Left renal pelvis (tissue), 4 donors: ENCODE results near the gene CUBN. TPM values are rescaled to one million over a fixed set of nuclear protein-coding genes. Genes with fewer than 3 reads are reported as not detected.
A peak's percentile ranks its signal among the peaks of the same experiment; 100 is the strongest.

ENCODE experiments used
- DNase-seq, 4 donors: peaks; one replicate each; pipeline ENCODE4 v3.0.0-alpha.2; 2013; ENCODE audit warnings: low read depth in 4 of 4, low spot score in 3 of 4
- polyA plus RNA-seq, 4 donors: library from polyadenylated mRNA; unstranded; fragments of 120-200 nt; gene quantifications; one replicate each; pipeline ENCODE4 v1.2.1, GENCODE V29; 2013; ENCODE audit not compliant: insufficient read length in 4 of 4

The CUBN gene
- polyA plus RNA-seq, 4 donors: 5.0 to 248 (median 135) TPM

DNA sequence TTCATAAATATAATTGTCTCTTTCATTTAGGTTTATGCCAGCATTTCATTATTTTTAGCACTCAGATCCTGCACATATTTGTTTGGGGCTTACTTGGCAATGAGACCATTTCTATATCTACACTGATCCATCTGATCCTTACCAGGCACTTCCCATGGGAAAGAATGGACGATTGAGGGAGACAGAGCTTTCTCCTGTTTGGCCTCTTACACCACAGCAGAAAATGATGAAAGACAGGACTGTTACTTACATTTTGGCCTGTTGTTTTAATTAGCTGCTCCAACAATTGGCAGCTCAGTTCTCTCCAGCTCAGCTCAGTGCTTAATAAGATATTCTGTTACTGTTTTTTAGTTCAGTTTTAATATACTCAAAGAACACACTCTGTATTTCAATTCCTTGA, 234.8 kb downstream of the CUBN start:
- no peak for DNase-seq

DNA sequence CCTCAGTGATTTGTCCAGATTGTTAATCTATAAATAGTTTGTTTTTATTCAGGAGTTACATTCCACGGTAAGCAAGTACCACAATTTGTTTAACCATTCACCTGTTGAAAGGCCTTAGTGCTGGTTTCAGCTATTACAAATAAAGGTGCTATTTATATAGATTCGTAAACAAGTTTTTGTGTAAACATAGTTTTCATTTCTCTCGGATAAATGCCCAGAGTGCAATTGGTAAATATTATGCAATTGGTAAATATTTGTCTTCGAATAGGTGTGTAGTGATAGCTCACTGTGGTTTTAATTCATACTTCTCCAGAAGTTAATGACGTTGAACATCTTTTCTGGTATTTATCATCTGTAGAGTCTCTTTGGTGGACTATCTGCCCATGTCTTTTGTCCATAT, 235.9 kb downstream of the CUBN start:
- no peak for DNase-seq

DNA sequence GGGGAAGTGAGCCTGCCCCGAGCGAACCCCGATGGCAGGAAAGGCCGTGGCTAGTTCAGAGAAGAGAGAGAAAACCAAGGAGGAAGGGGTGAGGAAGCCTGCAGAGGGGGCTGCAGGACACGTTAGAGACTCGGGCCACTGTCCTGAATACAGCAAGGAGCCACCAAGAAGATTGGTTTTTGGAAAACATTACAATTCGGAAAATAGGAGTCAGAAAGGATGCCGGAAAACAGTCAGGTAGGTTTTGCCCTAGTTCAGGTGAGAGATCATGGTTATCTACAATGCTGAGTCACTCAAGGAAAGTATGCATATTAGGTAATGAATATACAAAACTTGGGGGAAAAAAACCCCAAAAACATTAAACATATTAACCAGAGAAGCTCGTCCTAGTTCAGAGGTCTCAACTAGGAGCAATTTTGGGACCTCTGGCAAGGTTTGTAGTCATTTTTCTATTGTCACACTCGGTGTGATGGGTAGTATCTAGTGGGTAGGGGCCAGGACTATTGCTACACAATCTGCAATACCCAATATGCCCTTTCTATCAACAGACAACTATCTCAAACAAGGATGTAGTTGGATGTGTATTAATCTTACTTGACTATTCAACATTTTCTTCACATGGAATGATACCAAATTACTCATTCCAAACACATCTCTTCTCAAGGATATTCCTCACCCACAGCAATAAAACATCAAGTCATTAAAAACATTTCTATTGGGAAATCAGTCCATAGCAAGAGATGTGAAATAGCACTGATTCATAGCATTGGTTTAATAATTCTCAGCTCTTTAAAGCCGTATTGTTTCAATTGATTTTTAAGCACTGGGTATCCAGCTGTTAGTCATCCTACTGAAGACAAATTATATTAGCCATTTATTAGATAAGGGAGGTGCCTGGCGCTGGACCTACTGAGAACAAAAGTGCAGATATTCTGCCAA, 238.0 kb downstream of the CUBN start:
- DNase-seq: peak in 2 of 4 donors; percentile 16 to 22

DNA sequence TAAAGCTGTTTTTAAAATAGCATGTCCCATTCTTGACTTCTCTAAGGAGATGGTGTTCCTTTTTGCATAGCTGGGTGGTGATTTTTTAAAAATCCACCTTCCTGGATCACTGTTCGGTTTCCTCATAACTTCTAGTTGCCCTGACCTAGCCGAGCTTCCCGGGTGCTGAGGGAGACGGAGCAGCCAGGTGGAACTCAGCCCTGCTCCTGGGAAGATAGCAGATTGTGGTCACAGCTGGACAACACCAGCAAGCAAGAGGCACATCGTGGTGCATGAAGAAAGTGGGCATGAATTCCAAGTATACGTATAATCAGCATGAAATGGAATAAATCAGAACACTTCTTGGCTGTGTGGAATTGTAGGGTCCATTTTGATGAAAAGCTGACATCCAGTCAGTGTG, 238.9 kb downstream of the CUBN start:
- no peak for DNase-seq

DNA sequence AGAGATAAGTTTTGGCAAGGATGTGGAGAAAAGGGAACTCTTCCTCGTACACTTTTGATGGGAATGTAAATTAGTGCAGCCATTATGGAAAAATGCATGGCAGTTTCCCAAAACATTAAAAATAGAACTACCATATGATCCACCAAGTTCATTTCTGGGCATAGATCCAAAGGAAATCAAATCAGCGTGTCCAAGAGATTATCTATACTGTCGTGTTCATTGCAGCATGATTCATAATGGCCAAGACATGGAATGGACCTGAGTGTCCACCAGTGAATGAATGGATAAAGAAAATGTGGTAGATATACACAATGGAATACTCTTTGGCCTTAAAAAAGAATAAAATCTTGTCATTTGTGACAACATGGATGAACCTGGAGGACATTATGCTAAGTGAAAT, 242.0 kb downstream of the CUBN start:
- no peak for DNase-seq

DNA sequence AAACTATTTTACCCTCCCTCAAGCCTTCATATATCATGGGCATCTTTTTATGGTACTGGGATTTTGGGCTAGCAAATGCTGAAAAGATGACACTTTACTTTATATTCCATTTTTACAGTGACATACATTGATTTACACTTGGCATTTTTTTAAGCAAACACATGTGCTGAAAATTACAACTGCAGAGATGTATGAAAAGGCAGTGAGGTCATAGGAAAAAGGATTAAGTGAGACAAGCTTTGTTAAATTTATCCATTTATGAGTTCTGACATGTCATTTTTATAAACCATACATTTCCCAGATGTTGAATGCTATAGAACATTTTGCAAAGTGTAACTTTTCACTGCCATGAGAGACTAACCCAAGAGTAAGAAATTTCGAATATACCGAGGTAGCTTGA, 243.6 kb downstream of the CUBN start:
- no peak for DNase-seq

DNA sequence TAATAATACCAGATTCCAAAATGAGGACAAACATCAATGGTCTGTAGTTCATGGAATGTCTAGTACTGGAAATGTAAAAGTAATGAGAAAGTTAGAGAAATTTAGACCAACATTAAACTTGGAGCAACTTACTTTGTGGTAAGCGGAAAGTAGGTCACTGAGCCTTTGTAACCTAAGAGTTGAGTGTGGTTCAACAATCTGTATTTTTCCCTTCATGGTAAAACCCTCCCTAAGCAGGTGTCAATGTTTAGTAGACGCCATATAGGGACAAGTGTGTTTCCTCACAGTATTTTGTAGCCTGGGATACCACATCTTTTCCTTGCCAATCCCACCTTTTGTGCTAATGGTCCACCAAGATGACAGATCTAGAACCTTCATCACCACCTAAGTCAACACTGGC, 245.1 kb downstream of the CUBN start:
- DNase-seq: no peak

DNA sequence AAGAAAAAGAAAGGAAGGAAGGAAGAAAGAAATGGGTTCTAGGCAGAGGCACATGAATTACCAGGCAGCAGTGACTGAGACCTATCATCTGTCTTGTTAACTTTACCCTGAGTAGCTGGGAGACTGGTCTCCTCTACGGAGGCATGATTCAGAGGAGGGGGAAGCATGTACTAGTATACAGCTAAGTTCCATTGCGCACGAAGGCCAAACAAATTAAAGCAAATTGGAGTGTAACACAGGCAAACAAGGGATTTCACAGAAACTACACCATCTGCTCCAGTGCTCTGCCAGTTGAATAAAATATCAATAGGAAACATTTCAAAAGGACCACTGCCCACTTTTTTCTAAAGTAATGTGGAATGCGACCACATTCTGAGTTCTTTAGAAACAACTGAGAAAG, 246.5 kb downstream of the CUBN start:
- no peak for DNase-seq

DNA sequence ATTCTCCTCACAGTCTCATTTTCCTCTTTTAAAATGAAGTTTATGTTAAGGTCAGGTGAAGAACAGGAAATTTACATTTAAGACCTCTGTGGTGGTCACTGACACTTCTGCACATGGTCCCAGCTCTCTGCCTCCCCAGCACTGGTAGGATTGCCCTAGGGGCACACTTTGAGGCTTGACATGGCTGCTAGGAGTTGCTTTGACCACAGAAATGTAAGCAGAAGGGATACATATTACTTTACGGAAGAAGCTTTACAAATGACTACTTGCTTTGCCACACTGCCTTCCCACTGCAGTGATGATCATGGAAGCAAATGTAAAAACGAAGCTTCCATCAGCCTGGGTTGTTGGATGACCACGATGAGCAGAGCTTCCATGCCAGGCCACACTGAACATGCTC, 259.3 kb downstream of the CUBN start:
- no peak for DNase-seq

DNA sequence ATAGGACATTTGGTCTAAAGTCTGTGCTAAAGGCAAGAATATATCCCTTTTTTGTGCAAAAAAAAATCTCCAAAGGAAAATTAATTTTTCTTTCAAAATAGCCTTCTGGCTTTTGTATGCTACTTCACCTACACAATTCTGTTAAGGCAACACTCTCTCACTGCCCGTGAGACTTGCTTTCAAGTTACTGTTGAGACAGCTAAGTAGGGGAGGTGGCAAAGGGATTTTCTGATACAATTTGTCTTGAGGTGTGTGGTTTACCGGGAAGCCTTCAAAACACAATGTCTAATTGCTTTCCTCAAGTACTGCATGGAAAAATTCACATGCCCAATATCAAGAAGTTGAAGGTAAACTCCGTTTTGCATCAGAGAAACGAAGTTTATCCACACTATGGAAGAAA, 261.6 kb downstream of the CUBN start:
- DNase-seq: no peak

DNA sequence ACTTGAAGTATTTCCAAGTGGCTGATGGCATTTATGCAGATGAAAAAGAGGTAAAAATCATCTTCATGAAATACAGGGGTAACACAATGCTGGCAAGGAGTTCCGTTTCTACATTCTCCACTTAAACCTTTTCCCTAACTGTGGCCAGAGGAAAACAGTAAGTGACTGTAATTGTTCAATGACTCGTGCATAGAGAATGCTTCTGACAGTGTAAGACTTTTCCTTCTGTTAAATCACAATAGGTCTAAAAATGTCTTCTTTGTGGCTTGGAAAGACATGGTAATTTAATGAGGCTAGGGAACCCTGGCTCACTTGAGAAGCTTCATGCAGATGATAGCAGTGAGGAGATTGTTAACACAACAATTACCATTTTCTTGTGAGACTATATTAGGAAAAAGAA, 262.1 kb downstream of the CUBN start:
- DNase-seq: no peak

DNA sequence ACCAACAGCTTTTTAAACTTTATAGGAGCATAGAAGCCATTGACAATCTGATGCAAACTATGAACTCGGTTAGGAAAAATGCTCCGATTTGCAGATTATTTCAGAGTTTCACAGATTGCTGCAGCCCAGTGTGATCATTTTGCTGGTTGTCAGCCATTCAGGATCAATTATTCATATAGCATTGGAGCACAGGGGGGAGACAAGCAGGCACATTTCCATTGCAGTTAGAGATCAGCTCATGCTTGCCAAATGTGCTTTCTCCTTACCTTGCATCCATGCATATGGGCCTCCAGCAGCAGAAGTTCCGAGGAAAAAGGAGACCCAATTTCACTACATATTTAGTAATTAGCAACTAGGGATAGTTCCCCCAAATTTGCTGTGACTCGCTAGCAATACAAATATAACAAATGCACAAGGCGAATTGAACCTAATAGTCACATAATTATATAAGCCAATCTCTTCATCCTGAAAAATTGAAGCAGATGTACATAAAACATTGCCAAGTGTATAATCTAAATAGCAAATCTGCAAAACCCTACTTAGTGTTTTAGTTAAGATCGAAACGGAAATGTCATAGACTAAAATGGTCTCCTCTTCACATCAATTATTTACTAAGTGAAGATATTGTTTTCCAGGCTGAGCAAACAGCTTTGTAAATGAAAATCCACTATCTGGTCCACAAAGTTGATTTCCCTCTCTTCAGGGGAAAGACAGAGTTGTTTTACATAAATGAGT, 262.9 kb downstream of the CUBN start:
- no peak for DNase-seq

DNA sequence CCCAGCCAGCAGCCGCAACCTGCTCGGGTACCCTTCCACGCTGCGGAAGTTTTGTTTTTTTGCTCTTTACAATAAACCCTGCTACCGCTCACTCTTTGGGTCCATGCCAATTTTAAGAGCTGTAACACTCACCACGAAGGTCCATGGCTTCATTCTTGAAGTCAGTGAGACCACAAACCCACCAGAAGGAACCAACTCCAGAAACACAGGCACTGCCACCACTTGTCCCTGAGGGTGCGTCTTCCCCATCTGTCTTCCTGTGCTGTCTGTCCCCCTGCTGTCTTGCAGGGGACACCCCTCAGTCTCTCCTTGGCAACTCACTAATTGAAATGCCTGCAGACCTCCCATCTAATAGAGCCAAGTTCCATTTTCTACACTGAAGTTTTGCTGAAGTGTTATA, 263.8 kb downstream of the CUBN start:
- no peak for DNase-seq

DNA sequence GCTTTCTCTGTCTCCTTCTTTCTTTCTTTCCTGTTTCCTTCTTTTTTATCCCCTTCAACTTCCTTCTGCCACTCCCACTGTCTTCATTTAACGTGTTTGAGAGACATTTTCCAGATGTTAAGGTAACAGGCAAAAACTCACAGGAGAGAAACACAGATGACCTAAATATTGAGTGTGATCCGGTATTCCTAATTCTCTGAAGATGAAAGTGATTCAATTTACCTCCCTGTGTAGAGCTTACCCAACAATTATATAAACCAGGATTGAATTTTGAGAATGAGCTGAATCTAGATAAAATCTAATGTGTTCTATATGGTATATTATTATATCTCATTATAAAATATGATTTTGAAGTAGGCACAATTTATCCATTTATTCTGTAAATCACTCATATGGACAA, 265.8 kb downstream of the CUBN start:
- no peak for DNase-seq

DNA sequence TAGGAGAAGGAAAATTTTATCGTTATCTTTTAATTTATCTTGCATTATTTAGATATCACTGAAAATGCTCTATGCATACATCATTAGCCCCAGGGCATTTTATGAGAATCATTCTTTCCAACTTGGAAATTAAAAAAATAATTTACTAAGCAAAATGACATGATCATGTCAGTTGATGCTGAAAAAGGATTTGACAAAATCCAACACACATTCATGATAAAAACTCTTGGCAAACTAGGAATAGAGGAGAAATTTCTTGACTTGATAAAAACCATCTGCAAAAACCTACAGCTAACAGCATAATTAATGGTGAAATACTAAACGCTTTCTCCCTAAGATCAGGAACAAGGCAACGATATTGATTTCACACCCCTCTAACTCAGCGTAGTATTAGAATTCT, 272.2 kb downstream of the CUBN start:
- DNase-seq: no peak

DNA sequence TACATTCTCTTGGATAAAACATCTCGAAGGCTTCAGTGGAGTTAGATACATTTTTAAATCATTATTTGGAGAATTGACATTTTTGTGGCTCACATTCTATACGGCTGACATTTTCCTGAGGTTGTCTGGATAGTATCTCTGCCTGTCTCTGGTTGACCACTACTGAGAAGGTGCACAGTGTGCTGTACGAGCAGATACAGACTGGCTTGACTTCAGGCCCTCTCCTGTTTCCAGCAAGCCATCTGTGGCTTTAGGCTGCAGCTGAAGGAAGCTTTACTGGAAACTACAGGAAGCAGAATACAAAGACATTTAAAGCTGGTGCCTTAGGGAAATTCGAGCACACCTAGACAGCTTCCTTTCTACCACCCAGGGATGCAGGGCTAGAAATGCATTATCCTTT, 273.0 kb downstream of the CUBN start:
- no peak for DNase-seq

DNA sequence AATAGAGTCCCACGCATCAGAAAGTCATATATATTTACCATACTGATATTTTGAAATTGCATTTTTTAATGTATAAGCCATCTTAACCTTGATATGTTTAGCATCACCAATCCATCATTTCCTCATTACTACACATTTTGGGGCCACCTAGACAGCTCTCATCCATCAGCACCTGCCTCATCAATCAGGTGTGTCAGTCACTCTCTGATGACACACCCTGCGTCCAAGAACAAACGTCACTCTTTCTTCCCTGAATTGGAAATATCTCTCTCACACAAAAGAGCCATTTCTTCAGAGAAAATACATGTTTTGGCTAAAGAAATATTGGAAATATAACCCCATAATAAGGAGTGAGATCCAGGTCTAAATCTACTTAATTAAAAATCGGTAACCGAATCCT, 273.5 kb downstream of the CUBN start:
- DNase-seq: no peak

DNA sequence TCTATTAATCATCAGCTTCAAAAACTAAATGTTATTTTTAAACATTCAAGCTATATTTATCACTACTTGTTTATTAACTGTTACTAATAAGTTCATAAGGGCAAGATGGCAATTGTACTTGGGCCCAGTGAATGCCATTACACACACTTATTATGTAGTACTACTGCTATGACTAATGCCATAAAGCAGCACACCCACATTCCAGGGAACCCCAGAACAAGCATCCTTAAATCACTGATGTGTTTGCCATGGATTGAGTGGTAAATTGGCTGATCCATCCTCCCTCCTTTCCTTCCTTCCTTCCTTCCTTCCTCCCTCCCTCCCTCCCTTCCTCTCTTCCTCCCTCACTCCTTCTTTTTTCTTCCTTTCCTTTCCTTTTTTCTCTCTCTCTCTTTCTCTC, 275.0 kb downstream of the CUBN start:
- DNase-seq: no peak

DNA sequence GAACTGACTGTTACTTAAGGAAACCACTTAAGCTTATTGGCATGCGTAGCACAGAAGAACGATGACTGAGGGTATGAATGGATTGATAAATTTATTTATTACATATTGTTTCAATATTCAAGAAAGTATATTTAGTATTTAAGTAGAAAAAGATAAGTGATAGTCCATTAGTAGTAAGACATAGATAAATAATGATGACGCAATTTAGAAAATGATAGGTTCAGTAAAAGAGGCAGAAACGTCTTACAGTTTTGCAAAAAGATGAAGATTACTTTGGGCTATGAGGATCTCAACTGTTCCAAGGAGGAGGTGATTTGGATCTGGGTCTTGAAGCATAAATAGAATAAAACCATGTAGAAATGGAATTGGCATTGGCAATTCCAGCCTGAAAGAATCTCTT, 275.8 kb downstream of the CUBN start:
- DNase-seq: no peak

DNA sequence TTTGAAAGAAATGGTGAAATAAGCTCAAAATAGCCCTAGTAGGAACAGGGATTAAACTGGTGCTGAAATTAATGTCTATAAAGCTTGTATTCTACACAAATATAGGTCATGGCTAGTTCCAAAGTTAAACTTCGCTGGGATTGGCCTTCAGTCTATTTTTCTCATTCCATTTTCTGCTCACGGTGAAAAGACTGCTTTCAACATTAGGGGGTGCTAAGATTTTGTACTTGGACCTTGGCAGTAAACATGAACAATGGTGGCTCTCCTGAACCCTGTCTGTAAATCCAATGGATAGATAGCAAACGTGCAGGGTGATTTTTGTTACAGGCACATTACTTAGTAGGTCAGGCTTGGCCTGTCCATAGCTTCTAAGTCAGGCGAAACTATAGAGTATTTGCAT, 276.4 kb downstream of the CUBN start:
- DNase-seq: no peak

DNA sequence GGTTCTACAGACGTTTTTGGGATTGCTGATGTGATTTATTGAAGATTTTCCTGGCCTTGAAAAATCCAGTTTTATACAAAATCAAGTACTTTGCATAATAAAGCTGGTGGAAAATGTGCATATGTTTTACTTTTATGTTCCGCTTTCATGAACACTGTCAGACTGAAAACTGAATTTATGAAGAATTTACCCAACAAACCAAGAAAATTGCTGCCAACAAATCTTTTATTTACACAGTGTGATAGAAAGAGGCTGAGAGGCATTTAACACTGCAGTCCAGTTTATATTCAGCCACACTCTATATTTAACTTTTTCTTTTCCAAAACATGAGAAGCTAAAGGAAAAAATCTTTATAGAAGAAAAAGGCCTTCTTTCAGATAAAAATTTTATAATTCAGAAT, 277.0 kb downstream of the CUBN start:
- DNase-seq: no peak

DNA sequence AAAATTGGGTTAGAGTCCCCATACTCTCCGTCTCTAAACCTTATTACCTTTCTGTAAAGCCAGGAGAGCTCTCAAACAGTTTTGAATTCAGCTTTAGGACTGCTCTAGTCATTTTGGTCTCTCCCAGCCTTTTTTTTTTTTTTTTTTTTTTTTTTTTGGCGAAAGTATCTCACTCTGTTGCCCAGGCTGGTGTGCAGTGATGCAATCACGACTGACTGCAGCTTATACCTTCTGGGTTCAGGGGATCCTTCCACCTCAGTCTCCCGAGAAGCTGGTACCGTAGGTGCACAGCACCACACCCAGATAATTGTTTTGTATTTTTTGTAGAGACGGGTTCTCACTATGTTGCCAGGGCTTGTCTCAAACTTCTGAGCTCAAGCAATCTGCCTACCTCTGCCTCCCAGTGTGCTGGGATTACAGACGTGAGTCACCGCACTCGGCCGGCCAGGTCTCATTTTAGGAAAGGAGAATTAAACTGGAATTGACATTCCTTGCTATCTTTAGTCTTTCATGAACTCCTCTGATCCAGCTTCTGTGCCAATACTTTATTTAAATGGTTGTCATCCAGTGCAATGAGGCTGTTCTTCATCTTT, 281.0 kb downstream of the CUBN start:
- no peak for DNase-seq
